Uterus (tissue), 4 donors: ENCODE measurements around the gene SNTG2. TPM values are rescaled to one million over a fixed set of nuclear protein-coding genes. Genes with fewer than 3 reads are reported as not detected.
A peak's percentile ranks its signal among the peaks of the same experiment; 100 is the strongest.

Source experiments
- DNase-seq, 2 donors: peaks; one replicate each; pipeline ENCODE4 v3.0.0-alpha.2; 2019 to 2020
- H3K27ac ChIP-seq, 2 donors: fragments of 200-600 bp; sonication (generic); 1 replicate in 1 of 2; 2 replicates in 1 of 2; pipeline ENCODE4 v1.5.1; 2016 to 2018
- H3K27me3 ChIP-seq, 2 donors: fragments of 200-600 bp; sonication (generic); one replicate each; pipeline ENCODE4 v1.5.1; 2018 to 2019; ENCODE audit warnings: control low read depth in 1 of 2
- H3K36me3 ChIP-seq, 2 donors: fragments of 200-600 bp; sonication (generic); one replicate each; pipeline ENCODE4 v1.5.1; 2019; ENCODE audit warnings: control low read depth in 1 of 2
- H3K4me1 ChIP-seq, 2 donors: fragments of 200-600 bp; sonication (generic); one replicate each; pipeline ENCODE4 v1.5.1; 2018 to 2019; ENCODE audit warnings: control low read depth in 1 of 2
- H3K4me3 ChIP-seq, 2 donors: fragments of 200-600 bp; sonication (generic); 1 replicate in 1 of 2; 2 replicates in 1 of 2; pipeline ENCODE4 v1.5.1; 2018 to 2019; ENCODE audit warnings: mild to moderate bottlenecking in 1 of 2
- H3K9me3 ChIP-seq, 2 donors: fragments of 200-600 bp; sonication (generic); one replicate each; pipeline ENCODE4 v1.5.1; 2019; ENCODE audit warnings: control low read depth in 1 of 2
- CTCF ChIP-seq, 4 experiments: fragments of 200-600 bp in 2 of 4; fragments of 450-650 bp in 2 of 4; sonication (generic) in 2 of 4; IDR thresholded peaks; one replicate each; pipeline ENCODE4 v1.5.1; 2016 to 2019; ENCODE audit warnings: antibody characterized with exemption in 4 of 4, mild to moderate bottlenecking in 2 of 4, moderate library complexity in 1 of 4
- POLR2A ChIP-seq, 2 donors: fragments of 450-650 bp; IDR thresholded peaks; one replicate each; pipeline ENCODE4 v1.6.1; 2016; ENCODE audit warnings: antibody characterized with exemption in 2 of 2, mild to moderate bottlenecking in 1 of 2, moderate library complexity in 1 of 2
- intact Hi-C: fragments of 100-400 bp; cut with DNase I; formaldehyde crosslinking; loops from one replicate; pipeline ENCODE4 v1.15.1; 2023; ENCODE audit warnings: low total_unique reads
- total RNA-seq, 4 donors: library from RNA; depleted of rRNA in 3 of 4; stranded (reverse); fragments of >200 nt in 3 of 4; gene quantifications; one replicate each; pipeline versions ENCODE4 v1.1.0 to v1.2.4, GENCODE V29; 2014 to 2023
- donor health status: DM: yes; HTN: yes; CAD: no.

Gene SNTG2
- total RNA-seq, 4 donors from 2014 or later = 3.2 to 46.2 (median 31.4) TPM

- no peak for TF ChIP-seq POLR2A (IDR thresholded peaks at IDR 0.05)
- no peak for TF ChIP-seq CTCF (IDR thresholded peaks at IDR 0.05)
- Histone ChIP-seq H3K36me3 (no peaks in the 10 kb centered on the region), H3K9me3 (no peaks in the 10 kb centered on the region), H3K4me1 (no peaks in the 10 kb centered on the region), H3K27ac (no peak overlapping the region), H3K4me3 (no peak overlapping the region), H3K27me3 (no peaks in the 10 kb centered on the region)
- intact Hi-C loops = no loop called here
- DNase-seq = no peak
Observed at GRCh38 chr2:1246991-1247390, 296.3 kb downstream of the SNTG2 start.

- Histone ChIP-seq H3K4me1 (no peaks in the 10 kb centered on the region), H3K36me3 (no peaks in the 10 kb centered on the region), H3K9me3 (no peaks in the 10 kb centered on the region), H3K4me3 (no peak overlapping the region), H3K27me3 (no peaks in the 10 kb centered on the region), H3K27ac (no peak overlapping the region)
- intact Hi-C loops = no loop called here
- DNase-seq = no peak
- TF ChIP-seq POLR2A (IDR thresholded peaks at IDR 0.05) = no peak
- no peak for TF ChIP-seq CTCF (IDR thresholded peaks at IDR 0.05)
Observed at GRCh38 chr2:1248187-1248586, 297.5 kb downstream of the SNTG2 start.

- TF ChIP-seq CTCF (IDR thresholded peaks at IDR 0.05) (peak in 1 of 4 experiments; percentile 4), POLR2A (IDR thresholded peaks at IDR 0.05) (no peak)
- H3K27ac ChIP-seq = peak overlapping the region in 1 of 2 donors; percentile 50
Observed at GRCh38 chr2:1249897-1250687, 299.4 kb downstream of the SNTG2 start.

GRCh38 chr2:1251520-1251919 lies 300.9 kb downstream of the SNTG2 start:
- no peak overlapping the region for H3K4me3 ChIP-seq
- H3K27ac ChIP-seq = no peak overlapping the region
- TF ChIP-seq POLR2A (IDR thresholded peaks at IDR 0.05) (no peak), CTCF (IDR thresholded peaks at IDR 0.05) (no peak)
- intact Hi-C loops = no loop called here
- DNase-seq = no peak
- no peaks in the 10 kb centered on the region for H3K9me3 ChIP-seq
- H3K36me3 ChIP-seq = no peaks in the 10 kb centered on the region
- H3K27me3 ChIP-seq = no peaks in the 10 kb centered on the region
- no peaks in the 10 kb centered on the region for H3K4me1 ChIP-seq

More at GRCh38 chr2:1249897-1250687, 299.4 kb downstream of the SNTG2 start:
- no peak overlapping the region for H3K4me3 ChIP-seq
- no peaks in the 10 kb centered on the region for H3K4me1 ChIP-seq
- DNase-seq = no peak
- intact Hi-C loops = no loop called here
- no peaks in the 10 kb centered on the region for H3K36me3 ChIP-seq
- no peaks in the 10 kb centered on the region for H3K27me3 ChIP-seq
- no peaks in the 10 kb centered on the region for H3K9me3 ChIP-seq

- no peak for DNase-seq
- Histone ChIP-seq H3K27ac (no peak overlapping the region), H3K27me3 (no peaks in the 10 kb centered on the region), H3K36me3 (no peaks in the 10 kb centered on the region), H3K4me3 (no peak overlapping the region), H3K4me1 (no peaks in the 10 kb centered on the region), H3K9me3 (no peaks in the 10 kb centered on the region)
- intact Hi-C loops = no loop called here
- no peak for TF ChIP-seq POLR2A (IDR thresholded peaks at IDR 0.05)
- no peak for TF ChIP-seq CTCF (IDR thresholded peaks at IDR 0.05)
Observed at GRCh38 chr2:1253629-1254028, 303.0 kb downstream of the SNTG2 start.
